ENCODE measurements around the gene AGO1. TPM values are rescaled to one million over a fixed set of nuclear protein-coding genes. Genes with fewer than 3 reads are reported as not detected.

Gene AGO1
- total and polyA plus RNA-seq, 8 donors = 2.2 to 20.3 (median 10.1) TPM

DNA sequence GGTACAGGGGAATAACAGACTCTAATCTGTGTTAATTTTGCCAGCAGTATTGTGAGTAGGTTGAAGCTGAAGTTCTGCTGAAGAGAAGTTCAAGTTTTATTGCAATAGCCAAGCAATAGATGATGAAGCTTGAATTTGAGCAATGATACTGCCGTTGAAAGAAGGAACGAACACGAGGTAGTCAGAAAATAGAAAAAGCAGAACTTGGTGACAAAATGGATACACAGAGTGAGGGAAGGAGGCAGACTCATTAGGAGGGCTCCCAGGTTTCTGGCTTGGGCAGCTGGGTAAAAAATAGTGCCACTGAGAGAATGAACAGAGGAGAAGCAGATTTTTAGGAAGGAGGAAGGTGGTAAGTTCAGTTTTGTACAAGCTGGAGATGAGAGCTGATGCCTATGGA is 22.3 kb upstream of the AGO1 start:
- H3K36me3 ChIP-seq = peaks cover 6 to 12% (median 11%) of the 10 kb centered on the region in 4 donors
- intact Hi-C loops (cut with DNase I; ENCODE audit: low total_unique reads) = no loop called here
- WGBS, 5 donors = 72 to 79% (median 78%) methylated on average over 3 of the region's 3 CpGs
- TF ChIP-seq CTCF (IDR thresholded peaks at IDR 0.05) (no peak), EP300 (IDR thresholded peaks at IDR 0.05) (no peak), POLR2AphosphoS5 (IDR thresholded peaks at IDR 0.05) (no peak), POLR2A (IDR thresholded peaks at IDR 0.05) (no peak)
- H3K27me3 ChIP-seq = no peaks in the 10 kb centered on the region
- H3K27ac ChIP-seq = no peak overlapping the region
- peaks cover 0 to 14% (median 14%) of the 10 kb centered on the region in 4 donors for H3K4me1 ChIP-seq
- no peak for DNase-seq
- H3K9me3 ChIP-seq = no peaks in the 10 kb centered on the region
- H3K4me3 ChIP-seq = no peak overlapping the region

DNA sequence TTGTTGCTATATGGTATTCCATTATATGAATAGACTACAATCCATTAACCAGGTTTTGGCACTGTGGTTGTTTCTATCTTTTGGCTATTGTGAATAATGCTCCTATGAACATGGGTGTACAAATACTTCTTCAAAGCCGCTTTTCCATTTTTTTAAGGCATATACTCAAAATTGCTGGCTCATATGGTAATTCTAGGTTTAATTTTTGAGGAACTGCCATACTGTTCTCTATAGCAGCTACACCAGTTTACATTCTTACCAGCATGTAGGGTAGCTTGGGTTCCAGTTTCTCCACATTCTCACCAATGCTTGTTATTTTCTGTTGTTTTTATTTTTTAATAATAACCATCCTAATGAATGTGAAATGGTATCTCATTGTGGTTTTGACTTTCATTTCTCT is 19.9 kb upstream of the AGO1 start:
- H3K9me3 ChIP-seq = no peaks in the 10 kb centered on the region
- TF ChIP-seq EP300 (IDR thresholded peaks at IDR 0.05) (no peak), CTCF (IDR thresholded peaks at IDR 0.05) (no peak), POLR2AphosphoS5 (IDR thresholded peaks at IDR 0.05) (no peak), POLR2A (IDR thresholded peaks at IDR 0.05) (no peak)
- WGBS, 5 donors = 92 to 100% (median 98%) methylated on average over 1 of the region's 1 CpG
- intact Hi-C loops (cut with DNase I; ENCODE audit: low total_unique reads) = no loop called here
- DNase-seq = no peak
- H3K4me3 ChIP-seq = no peak overlapping the region
- no peaks in the 10 kb centered on the region for H3K27me3 ChIP-seq
- peaks cover 0 to 6% (median 0%) of the 10 kb centered on the region in 4 donors for H3K36me3 ChIP-seq
- H3K4me1 ChIP-seq = no peaks in the 10 kb centered on the region
- H3K27ac ChIP-seq = no peak overlapping the region

DNA sequence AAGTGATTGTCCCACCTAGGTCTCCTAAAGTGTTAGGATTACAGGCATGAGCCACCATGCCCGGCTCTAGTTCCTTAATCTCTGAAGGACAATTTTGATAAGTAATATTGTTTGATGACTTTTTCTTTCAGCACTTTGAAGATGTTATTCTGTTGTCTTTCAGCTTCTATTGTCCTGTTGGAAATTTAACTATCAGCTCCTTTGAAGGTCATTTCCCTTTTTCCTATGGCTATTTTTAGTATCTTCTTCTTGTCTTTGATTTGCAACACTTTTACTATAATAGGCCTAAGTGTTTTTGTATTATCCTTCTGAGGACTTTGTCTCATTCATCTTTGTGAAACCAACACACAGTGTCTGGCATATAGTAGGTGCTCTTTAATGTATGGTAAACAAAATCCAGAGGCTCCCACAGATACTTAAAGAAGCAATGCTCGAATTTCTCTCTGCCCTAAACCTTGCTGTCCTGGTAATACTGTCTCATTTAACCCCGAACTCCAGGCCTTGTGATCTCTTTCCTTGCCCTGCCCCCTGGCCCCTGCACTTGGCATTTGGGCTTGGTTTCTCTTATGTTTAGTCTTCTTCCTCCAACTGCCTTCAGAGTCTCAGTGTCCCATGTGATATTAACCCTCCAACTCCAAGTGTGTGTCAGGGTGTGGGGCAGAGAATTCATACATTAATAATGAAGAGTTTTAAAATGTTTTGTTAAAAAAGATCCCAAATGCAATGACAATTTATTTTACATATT is 19.0 kb upstream of the AGO1 start:
- no peak overlapping the region for H3K27ac ChIP-seq
- no peaks in the 10 kb centered on the region for H3K9me3 ChIP-seq
- intact Hi-C loops (cut with DNase I; ENCODE audit: low total_unique reads) = no loop called here
- no peaks in the 10 kb centered on the region for H3K36me3 ChIP-seq
- H3K4me3 ChIP-seq = no peak overlapping the region
- H3K27me3 ChIP-seq = no peaks in the 10 kb centered on the region
- no peaks in the 10 kb centered on the region for H3K4me1 ChIP-seq
- TF ChIP-seq POLR2AphosphoS5 (IDR thresholded peaks at IDR 0.05) (no peak), EP300 (IDR thresholded peaks at IDR 0.05) (no peak), POLR2A (IDR thresholded peaks at IDR 0.05) (no peak), CTCF (IDR thresholded peaks at IDR 0.05) (no peak)
- 55 to 67% (median 58%) methylated on average over 3 of the region's 3 CpGs for WGBS, 5 donors
- DNase-seq = no peak

DNA sequence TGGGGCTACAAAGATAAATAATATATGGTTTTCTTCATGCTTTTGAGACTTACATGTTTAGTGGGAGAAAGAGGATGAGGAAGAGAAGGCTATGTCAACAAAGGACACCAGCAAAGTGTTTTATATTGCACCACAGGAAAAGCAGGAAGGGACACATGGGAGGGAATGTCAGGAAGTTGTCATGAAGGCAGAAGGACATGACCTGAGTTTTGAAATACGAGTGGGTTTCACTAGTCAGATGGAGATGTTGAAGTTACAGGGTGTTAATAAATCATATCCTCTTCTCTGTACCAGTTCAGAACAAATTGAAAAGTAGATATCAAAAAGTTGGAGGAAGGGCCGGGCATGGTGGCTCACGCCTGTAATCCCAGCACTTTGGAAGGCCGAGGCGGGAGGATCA is 18.2 kb upstream of the AGO1 start:
- Histone ChIP-seq H3K27ac (no peak overlapping the region), H3K4me1 (no peaks in the 10 kb centered on the region), H3K9me3 (no peaks in the 10 kb centered on the region), H3K4me3 (no peak overlapping the region), H3K36me3 (no peaks in the 10 kb centered on the region), H3K27me3 (no peaks in the 10 kb centered on the region)
- TF ChIP-seq POLR2A (IDR thresholded peaks at IDR 0.05) (no peak), CTCF (IDR thresholded peaks at IDR 0.05) (no peak), EP300 (IDR thresholded peaks at IDR 0.05) (no peak), POLR2AphosphoS5 (IDR thresholded peaks at IDR 0.05) (no peak)
- intact Hi-C loops (cut with DNase I; ENCODE audit: low total_unique reads) = no loop called here
- WGBS, 5 donors = 82 to 94% (median 87%) methylated on average over 5 of the region's 5 CpGs
- no peak for DNase-seq
